ENCODE measurements around the gene RGS2.

The RGS2 gene

GRCh38 chr1:192830595-192831246 lies 21.9 kb downstream of the RGS2 start:
- DNase-seq (ENCODE audit: low spot score) = no peak

- DNase-seq (ENCODE audit: low spot score) = no peak
Measured at GRCh38 chr1:192831706-192832355, 23.0 kb downstream of the RGS2 start.

- no peak for DNase-seq (ENCODE audit: low spot score)
Measured at GRCh38 chr1:192832492-192832891, 23.7 kb downstream of the RGS2 start.

GRCh38 chr1:192835116-192835515 lies 26.3 kb downstream of the RGS2 start:
- no peak for DNase-seq (ENCODE audit: low spot score)

- DNase-seq (ENCODE audit: low spot score) = no peak
Measured at GRCh38 chr1:192839162-192840066, 30.6 kb downstream of the RGS2 start.

GRCh38 chr1:192844360-192844759 lies 35.5 kb downstream of the RGS2 start:
- DNase-seq (ENCODE audit: low spot score) = no peak

GRCh38 chr1:192846950-192847349 lies 38.1 kb downstream of the RGS2 start:
- no peak for DNase-seq (ENCODE audit: low spot score)

GRCh38 chr1:192849011-192849410 lies 40.2 kb downstream of the RGS2 start:
- DNase-seq (ENCODE audit: low spot score) = no peak

GRCh38 chr1:192849442-192849841 lies 40.6 kb downstream of the RGS2 start:
- DNase-seq (ENCODE audit: low spot score) = no peak

GRCh38 chr1:192852001-192852947 lies 43.4 kb downstream of the RGS2 start:
- peak; percentile 48 for DNase-seq (ENCODE audit: low spot score)

GRCh38 chr1:192858456-192858855 lies 49.6 kb downstream of the RGS2 start:
- no peak for DNase-seq (ENCODE audit: low spot score)

- DNase-seq (ENCODE audit: low spot score) = no peak
Measured at GRCh38 chr1:192859808-192860207, 51.0 kb downstream of the RGS2 start.

- no peak for DNase-seq (ENCODE audit: low spot score)
Measured at GRCh38 chr1:192860478-192861185, 51.8 kb downstream of the RGS2 start.

GRCh38 chr1:192861860-192862259 lies 53.0 kb downstream of the RGS2 start:
- no peak for DNase-seq (ENCODE audit: low spot score)

Data from D341Med (cell line).